H9 (cell line): ENCODE data around the gene ANKRD30A. TPM values are rescaled to one million over a fixed set of nuclear protein-coding genes. Genes with fewer than 3 reads are reported as not detected.

ENCODE experiments used
- DNase-seq: peaks from one replicate; pipeline ENCODE4 v3.0.0-alpha.2; 2017
- H2AFZ ChIP-seq: one replicate; pipeline ENCODE4 v1.6.1; 2013; ENCODE audit warnings: mild to moderate bottlenecking, low read length, control low read depth, moderate library complexity
- H2AK5ac ChIP-seq: 2 replicates; pipeline ENCODE4 v1.6.1; 2013; ENCODE audit warnings: low read length, control low read depth, mixed read lengths; ENCODE audit not compliant: insufficient read length
- H2BK120ac ChIP-seq: one replicate; pipeline ENCODE4 v1.6.1; 2013; ENCODE audit warnings: low read depth, mild to moderate bottlenecking, low read length, control low read depth, inconsistent platforms; ENCODE audit not compliant: poor library complexity, severe bottlenecking
- H2BK12ac ChIP-seq: 2 replicates; pipeline ENCODE4 v1.6.1; 2013; ENCODE audit warnings: low read length, control low read depth, mixed read lengths, low read depth; ENCODE audit not compliant: insufficient read length
- H2BK15ac ChIP-seq: 2 replicates; pipeline ENCODE4 v1.6.1; 2013; ENCODE audit warnings: low read depth, low read length, control low read depth
- H2BK20ac ChIP-seq: one replicate; pipeline ENCODE4 v1.6.1; 2013; ENCODE audit warnings: low read depth, mild to moderate bottlenecking, low read length, control low read depth, inconsistent platforms; ENCODE audit not compliant: poor library complexity, severe bottlenecking
- H2BK5ac ChIP-seq: 2 replicates; pipeline ENCODE4 v1.6.1; 2013; ENCODE audit warnings: low read length, control low read depth, mixed read lengths; ENCODE audit not compliant: insufficient read length
- H3K14ac ChIP-seq: 2 replicates; pipeline ENCODE4 v1.6.1; 2013; ENCODE audit warnings: low read length, control low read depth; ENCODE audit not compliant: insufficient read depth
- H3K18ac ChIP-seq: 2 replicates; pipeline ENCODE4 v1.6.1; 2013; ENCODE audit warnings: low read depth, mild to moderate bottlenecking, mixed read lengths, low read length, control low read depth; ENCODE audit not compliant: insufficient read length
- H3K23ac ChIP-seq: 2 replicates; pipeline ENCODE4 v1.6.1; 2013; ENCODE audit warnings: low read length, control low read depth, mixed read lengths, low read depth; ENCODE audit not compliant: insufficient read length
- H3K23me2 ChIP-seq: 2 replicates; pipeline ENCODE4 v1.6.1; 2013; ENCODE audit warnings: low read depth, mild to moderate bottlenecking, mixed read lengths, low read length, control low read depth; ENCODE audit not compliant: insufficient read length, poor library complexity, severe bottlenecking
- H3K27ac ChIP-seq: 2 replicates; pipeline ENCODE4 v1.5.1; 2013; ENCODE audit warnings: low read length, control low read depth, mixed read lengths, low read depth; ENCODE audit not compliant: insufficient read length
- H3K27me3 ChIP-seq: 2 replicates; pipeline ENCODE4 v1.6.1; 2013; ENCODE audit warnings: low read length, control low read depth, inconsistent platforms; ENCODE audit not compliant: insufficient read depth
- H3K4ac ChIP-seq: 2 replicates; pipeline ENCODE4 v1.6.1; 2013; ENCODE audit warnings: low read depth, mild to moderate bottlenecking, control low read depth, inconsistent platforms, low read length, moderate library complexity
- H3K4me1 ChIP-seq: 2 replicates; pipeline ENCODE4 v1.6.1; 2013; ENCODE audit warnings: low read length, control low read depth, inconsistent platforms; ENCODE audit not compliant: insufficient read depth
- H3K4me2 ChIP-seq: 2 replicates; pipeline ENCODE4 v1.6.1; 2013; ENCODE audit warnings: low read length, control low read depth, mixed read lengths; ENCODE audit not compliant: insufficient read length, insufficient read depth
- H3K56ac ChIP-seq: 2 replicates; pipeline ENCODE4 v1.6.1; 2013; ENCODE audit warnings: low read depth, mild to moderate bottlenecking, mixed read lengths, low read length, control low read depth; ENCODE audit not compliant: insufficient read length
- H3K79me1 ChIP-seq: 2 replicates; pipeline ENCODE4 v1.6.1; 2013; ENCODE audit warnings: low read depth, mild to moderate bottlenecking, moderate library complexity, low read length, control low read depth, inconsistent platforms; ENCODE audit not compliant: insufficient read depth, poor library complexity, severe bottlenecking
- H3K79me2 ChIP-seq: 2 replicates; pipeline ENCODE4 v1.6.1; 2013; ENCODE audit warnings: low read length, control low read depth, inconsistent platforms; ENCODE audit not compliant: insufficient read depth
- H3K9ac ChIP-seq: 2 replicates; pipeline ENCODE4 v1.6.1; 2013; ENCODE audit warnings: low read length, control low read depth, mixed read lengths; ENCODE audit not compliant: insufficient read length; ENCODE audit errors: extremely low read depth
- H3K9me3 ChIP-seq: one replicate; pipeline ENCODE4 v1.6.1; 2013; ENCODE audit warnings: low read depth, low read length, inconsistent platforms; ENCODE audit not compliant: control insufficient read depth
- H3T11ph ChIP-seq: one replicate; pipeline ENCODE4 v1.6.1; 2013; ENCODE audit warnings: mild to moderate bottlenecking, low read length, control low read depth, inconsistent platforms
- H4K20me1 ChIP-seq: one replicate; pipeline ENCODE4 v1.6.1; 2013; ENCODE audit not compliant: control insufficient read depth, insufficient read length, insufficient read depth
- H4K5ac ChIP-seq: 2 replicates; pipeline ENCODE4 v1.6.1; 2013; ENCODE audit warnings: low read depth, mild to moderate bottlenecking, mixed read lengths, low read length, control low read depth; ENCODE audit not compliant: insufficient read length
- H4K8ac ChIP-seq: replicated peaks from 2 replicates; pipeline ENCODE4 v1.6.1; 2013; ENCODE audit warnings: low read length, control low read depth, mixed read lengths, low read depth; ENCODE audit not compliant: insufficient read length
- H4K91ac ChIP-seq: 2 replicates; pipeline ENCODE4 v1.6.1; 2013; ENCODE audit warnings: low read depth, mild to moderate bottlenecking, moderate library complexity, mixed read lengths, low read length, control low read depth; ENCODE audit not compliant: insufficient read length
- H3K27ac Mint-ChIP-seq, 3 experiments: 2 replicates in 2 of 3; 3 replicates in 1 of 3; pipeline ENCODE4 v1.8.0; 2020 to 2021; ENCODE audit warnings: mixed read lengths in 3 of 3, mild to moderate bottlenecking in 1 of 3, moderate library complexity in 1 of 3
- H3K27me3 Mint-ChIP-seq: 2 replicates; pipeline ENCODE4 v1.8.0; 2021; ENCODE audit warnings: low read depth, mild to moderate bottlenecking, moderate library complexity, mixed read lengths
- H3K36me3 Mint-ChIP-seq, 3 experiments: 2 replicates in 2 of 3; 3 replicates in 1 of 3; pipeline ENCODE4 v1.8.0; 2020 to 2021; ENCODE audit warnings: low read depth in 3 of 3, mixed read lengths in 3 of 3; ENCODE audit not compliant: insufficient read depth in 1 of 3
- H3K4me1 Mint-ChIP-seq, 2 experiments: 2 replicates each; pipeline ENCODE4 v1.8.0; 2020; ENCODE audit warnings: mixed read lengths in 2 of 2
- H3K4me3 Mint-ChIP-seq, 2 experiments: 2 replicates in 1 of 2; 3 replicates in 1 of 2; pipeline ENCODE4 v1.8.0; 2020 to 2021; ENCODE audit warnings: mild to moderate bottlenecking in 2 of 2, mixed read lengths in 2 of 2, moderate library complexity in 1 of 2
- H3K9me3 Mint-ChIP-seq, 2 experiments: 2 replicates in 1 of 2; 3 replicates in 1 of 2; pipeline ENCODE4 v1.8.0; 2020; ENCODE audit warnings: mild to moderate bottlenecking in 2 of 2, mixed read lengths in 2 of 2, moderate library complexity in 1 of 2
- CTCF ChIP-seq: fragments of 200-600 bp; sonication (generic); conservative IDR thresholded peaks from 3 replicates; pipeline ENCODE4 v1.8.0; 2021; ENCODE audit warnings: antibody characterized with exemption, mild to moderate bottlenecking
- WGBS: extraction: QIAGEN DNeasy Blood & Tissue Kit; methylation state at CpG from one replicate; pipeline ENCODE4 v1.1.7; 2013; ENCODE audit warnings: missing lambda C conversion rate, low lambda C conversion rate, mixed read lengths; ENCODE audit not compliant: insufficient read length; ENCODE audit errors: extremely low coverage; 5-methylcytosine and 5-hydroxymethylcytosine counted together
- total RNA-seq: library from RNA; stranded (reverse); gene quantifications from 2 replicates; pipeline ENCODE4 v1.2.1, GENCODE V29; 2021

The ANKRD30A gene
- total RNA-seq, 1 experiment from 2014 or later: not detected

GRCh38 chr10:37206132-37206531, 80.7 kb downstream of the ANKRD30A start:
- H2BK20ac ChIP-seq: no peak overlapping the region
- H3K4me2 ChIP-seq: no peak overlapping the region
- H3K4me1 Mint-ChIP-seq: no peaks in the 10 kb centered on the region
- H2BK12ac ChIP-seq: no peak overlapping the region
- no peak overlapping the region for H3T11ph ChIP-seq
- no peak overlapping the region for H2BK5ac ChIP-seq
- no peak overlapping the region for H4K91ac ChIP-seq
- H2BK120ac ChIP-seq: no peak overlapping the region
- H4K20me1 ChIP-seq: no peaks in the 10 kb centered on the region
- peaks cover 25% of the 10 kb centered on the region for H3K9me3 ChIP-seq
- H3K27ac ChIP-seq: no peak overlapping the region
- no peaks in the 10 kb centered on the region for H3K4me1 ChIP-seq
- H3K4me3 Mint-ChIP-seq: no peak overlapping the region
- H3K14ac ChIP-seq: no peak overlapping the region
- H3K9me3 Mint-ChIP-seq: peaks cover 79 to 84% of the 10 kb centered on the region in 2 experiments
- WGBS: no CpG with 5 or more reads among the region's 3 CpGs
- H4K5ac ChIP-seq: no peak overlapping the region
- no peaks in the 10 kb centered on the region for H3K79me2 ChIP-seq
- H3K9ac ChIP-seq: no peak overlapping the region
- H3K36me3 Mint-ChIP-seq: peaks cover 8 to 35% (median 8%) of the 10 kb centered on the region in 3 experiments; a peak in 6 of 7 replicates
- H3K27me3 Mint-ChIP-seq: no peaks in the 10 kb centered on the region; the same call in none of the 2 replicates
- TF ChIP-seq CTCF: no peak
- H3K23ac ChIP-seq: no peak overlapping the region
- no peaks in the 10 kb centered on the region for H3K79me1 ChIP-seq
- H2AK5ac ChIP-seq: no peak overlapping the region
- H3K27me3 ChIP-seq: no peaks in the 10 kb centered on the region
- H3K18ac ChIP-seq: no peak overlapping the region
- H3K27ac Mint-ChIP-seq: no peak overlapping the region
- no peak overlapping the region for H4K8ac ChIP-seq
- H3K4ac ChIP-seq: no peak overlapping the region
- H2BK15ac ChIP-seq: no peak overlapping the region
- H2AFZ ChIP-seq: no peak overlapping the region
- no peak overlapping the region for H3K56ac ChIP-seq
- no peak for DNase-seq
- H3K23me2 ChIP-seq: no peaks in the 10 kb centered on the region
